Measurements from ENCODE around the gene DEPDC4. TPM values are rescaled to one million over a fixed set of nuclear protein-coding genes. Genes with fewer than 3 reads are reported as not detected.
"Not testable (repeated sequence)": the region's sequence is repeated elsewhere in the genome, so short reads cannot be mapped to it uniquely, and the experiment has no call there.

Gene DEPDC4
- total RNA-seq, 4 donors from 2014 or later, result 0.89 to 2.0 TPM; not detected in 2

GRCh38 chr12:100238801-100239200 lies 28.1 kb downstream of the DEPDC4 start:
- Histone ChIP-seq H3K9me3 (no peaks in the 10 kb centered on the region), H3K27ac (no peak overlapping the region), H3K4me3 (no peak overlapping the region), H3K27me3 (no peaks in the 10 kb centered on the region), H3K4me1 (peaks cover 0 to 13% (median 0%) of the 10 kb centered on the region in 3 donors), H3K36me3 (no peaks in the 10 kb centered on the region)
- ATAC-seq, result no peak
- no peak for TF ChIP-seq EP300 (IDR thresholded peaks at IDR 0.05)
- no peak for TF ChIP-seq POLR2AphosphoS5 (IDR thresholded peaks at IDR 0.05)
- TF ChIP-seq POLR2A (IDR thresholded peaks at IDR 0.05), result no peak
- TF ChIP-seq CTCF (IDR thresholded peaks at IDR 0.05), result no peak
- WGBS, 2 donors (ENCODE audit: low coverage in 1 of 2), result 98 to 100% methylated on average over 3 of the region's 3 CpGs

GRCh38 chr12:100234591-100235304 lies 32.1 kb downstream of the DEPDC4 start:
- no peak for TF ChIP-seq POLR2A (IDR thresholded peaks at IDR 0.05)
- TF ChIP-seq POLR2AphosphoS5 (IDR thresholded peaks at IDR 0.05), result peak; percentile 4
- peak; percentile 49 to 72 (median 70) for TF ChIP-seq CTCF (IDR thresholded peaks at IDR 0.05)
- no peak for TF ChIP-seq EP300 (IDR thresholded peaks at IDR 0.05)
- peak; percentile 55 for ATAC-seq
- Histone ChIP-seq H3K27ac (peak overlapping the region in 2 of 4 donors; percentile 2 to 54), H3K4me1 (peaks cover 0 to 14% (median 0%) of the 10 kb centered on the region in 3 donors), H3K9me3 (no peaks in the 10 kb centered on the region), H3K27me3 (no peaks in the 10 kb centered on the region), H3K36me3 (no peaks in the 10 kb centered on the region), H3K4me3 (no peak overlapping the region)
- WGBS, 2 donors (ENCODE audit: low coverage in 1 of 2), result 10 to 27% methylated on average over 7 of the region's 7 CpGs

- no peaks in the 10 kb centered on the region for H3K36me3 ChIP-seq
- H3K9me3 ChIP-seq, result no peaks in the 10 kb centered on the region
- TF ChIP-seq POLR2A (IDR thresholded peaks at IDR 0.05) (no peak), POLR2AphosphoS5 (IDR thresholded peaks at IDR 0.05) (no peak), EP300 (IDR thresholded peaks at IDR 0.05) (no peak), CTCF (IDR thresholded peaks at IDR 0.05) (no peak)
- peak overlapping the region in 2 of 4 donors; percentile 2 to 54 for H3K27ac ChIP-seq
- 40 to 44% methylated on average over 3 of the region's 3 CpGs for WGBS, 2 donors (ENCODE audit: low coverage in 1 of 2)
- no peaks in the 10 kb centered on the region for H3K27me3 ChIP-seq
- peaks cover 0 to 14% (median 0%) of the 10 kb centered on the region in 3 donors for H3K4me1 ChIP-seq
- no peak overlapping the region for H3K4me3 ChIP-seq
- peak; percentile 86 for ATAC-seq
These were observed 32.7 kb downstream of the DEPDC4 start for GRCh38 chr12:100234166-100234565.

- not testable (repeated sequence) for H3K36me3 ChIP-seq, H3K4me3 ChIP-seq, H3K27me3 ChIP-seq, H3K27ac ChIP-seq, H3K9me3 ChIP-seq, ATAC-seq
- 63 to 85% methylated on average over 3 of the region's 3 CpGs for WGBS, 2 donors (ENCODE audit: low coverage in 1 of 2)
- H3K4me1 ChIP-seq, result peaks cover 0 to 14% (median 0%) of the 10 kb centered on the region in 3 donors
These were observed 35.0 kb downstream of the DEPDC4 start for GRCh38 chr12:100231873-100232272.

- TF ChIP-seq EP300 (IDR thresholded peaks at IDR 0.05) (no peak), POLR2A (IDR thresholded peaks at IDR 0.05) (no peak), POLR2AphosphoS5 (IDR thresholded peaks at IDR 0.05) (no peak), CTCF (IDR thresholded peaks at IDR 0.05) (no peak)
- Histone ChIP-seq H3K27ac (no peak overlapping the region), H3K36me3 (peaks cover 0 to 10% of the 10 kb centered on the region in 2 donors), H3K4me1 (peaks cover 0 to 12% (median 0%) of the 10 kb centered on the region in 3 donors), H3K27me3 (no peaks in the 10 kb centered on the region), H3K9me3 (no peaks in the 10 kb centered on the region), H3K4me3 (no peak overlapping the region)
- no peak for ATAC-seq
- WGBS, 2 donors (ENCODE audit: low coverage in 1 of 2), result 88 to 91% methylated on average over 4 of the region's 4 CpGs
These were observed 37.0 kb downstream of the DEPDC4 start for GRCh38 chr12:100229876-100230275.

All from gastroesophageal sphincter (tissue), 4 donors.